Measurements from ENCODE around the gene ZNF700.

DNA sequence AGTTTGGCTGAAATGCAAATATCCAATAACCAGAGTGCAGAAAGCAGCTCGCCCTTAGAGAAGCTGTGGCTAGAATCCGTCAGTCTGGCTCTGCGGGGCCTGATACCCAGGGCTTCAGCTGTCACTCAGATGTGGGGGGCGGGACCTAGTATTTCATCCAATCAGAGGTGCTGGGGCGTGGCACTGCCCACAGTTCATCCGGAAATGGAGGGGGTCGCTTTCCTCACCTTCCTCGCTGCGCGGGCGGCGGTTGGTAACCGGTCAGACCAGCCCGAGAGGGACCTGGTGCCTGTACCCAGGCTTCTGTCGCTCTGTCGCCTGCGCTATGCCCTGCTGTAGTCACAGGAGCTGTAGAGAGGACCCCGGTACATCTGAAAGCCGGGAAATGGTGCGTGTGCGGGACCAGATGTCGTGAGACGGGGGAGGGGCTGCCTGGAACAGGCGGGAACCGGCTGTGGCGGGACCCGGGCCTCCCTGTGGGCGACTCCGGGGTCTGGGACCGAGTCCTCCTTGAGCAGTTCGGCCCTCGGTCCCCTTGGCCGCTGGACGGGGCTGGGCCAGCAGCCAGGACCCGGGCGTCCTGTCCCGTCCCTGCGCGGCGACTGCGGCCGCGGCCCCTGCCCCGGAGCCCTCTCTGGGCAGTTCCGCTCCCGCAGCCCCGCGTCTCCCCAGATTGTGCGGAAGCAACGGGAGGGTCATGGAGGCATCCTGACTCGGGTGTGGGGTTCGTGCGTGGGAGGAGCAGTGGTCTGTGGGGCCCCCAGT lies at the start of gene ZNF700:
- TF ChIP-seq CTCF (tag by site-specific recombination; IDR thresholded peaks at IDR 0.05) (no peak), ZNF416 (tag by site-specific recombination; IDR thresholded peaks at IDR 0.05) (no peak), ZSCAN30 (tag by site-specific recombination; IDR thresholded peaks at IDR 0.05) (peak; percentile 56; the same call in 1 of the 2 replicates), ZNF366 (tag by site-specific recombination; conservative IDR thresholded peaks at IDR 0.05) (no peak), SP7 (tag by site-specific recombination; IDR thresholded peaks at IDR 0.05) (peak; percentile 63), KLF1 (tag by site-specific recombination; IDR thresholded peaks at IDR 0.05) (no peak), ZFP3 (tag by site-specific recombination; IDR thresholded peaks at IDR 0.05; ENCODE audit: low read depth) (no peak)
- TF ChIP-seq, protein P1, sequence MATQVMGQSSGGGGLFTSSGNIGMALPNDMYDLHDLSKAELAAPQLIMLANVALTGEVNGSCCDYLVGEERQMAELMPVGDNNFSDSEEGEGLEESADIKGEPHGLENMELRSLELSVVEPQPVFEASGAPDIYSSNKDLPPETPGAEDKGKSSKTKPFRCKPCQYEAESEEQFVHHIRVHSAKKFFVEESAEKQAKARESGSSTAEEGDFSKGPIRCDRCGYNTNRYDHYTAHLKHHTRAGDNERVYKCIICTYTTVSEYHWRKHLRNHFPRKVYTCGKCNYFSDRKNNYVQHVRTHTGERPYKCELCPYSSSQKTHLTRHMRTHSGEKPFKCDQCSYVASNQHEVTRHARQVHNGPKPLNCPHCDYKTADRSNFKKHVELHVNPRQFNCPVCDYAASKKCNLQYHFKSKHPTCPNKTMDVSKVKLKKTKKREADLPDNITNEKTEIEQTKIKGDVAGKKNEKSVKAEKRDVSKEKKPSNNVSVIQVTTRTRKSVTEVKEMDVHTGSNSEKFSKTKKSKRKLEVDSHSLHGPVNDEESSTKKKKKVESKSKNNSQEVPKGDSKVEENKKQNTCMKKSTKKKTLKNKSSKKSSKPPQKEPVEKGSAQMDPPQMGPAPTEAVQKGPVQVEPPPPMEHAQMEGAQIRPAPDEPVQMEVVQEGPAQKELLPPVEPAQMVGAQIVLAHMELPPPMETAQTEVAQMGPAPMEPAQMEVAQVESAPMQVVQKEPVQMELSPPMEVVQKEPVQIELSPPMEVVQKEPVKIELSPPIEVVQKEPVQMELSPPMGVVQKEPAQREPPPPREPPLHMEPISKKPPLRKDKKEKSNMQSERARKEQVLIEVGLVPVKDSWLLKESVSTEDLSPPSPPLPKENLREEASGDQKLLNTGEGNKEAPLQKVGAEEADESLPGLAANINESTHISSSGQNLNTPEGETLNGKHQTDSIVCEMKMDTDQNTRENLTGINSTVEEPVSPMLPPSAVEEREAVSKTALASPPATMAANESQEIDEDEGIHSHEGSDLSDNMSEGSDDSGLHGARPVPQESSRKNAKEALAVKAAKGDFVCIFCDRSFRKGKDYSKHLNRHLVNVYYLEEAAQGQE (tag by site-specific recombination; IDR thresholded peaks at IDR 0.05): no peak
